ENCODE measurements around the gene MRPL50.

The MRPL50 gene

DNA sequence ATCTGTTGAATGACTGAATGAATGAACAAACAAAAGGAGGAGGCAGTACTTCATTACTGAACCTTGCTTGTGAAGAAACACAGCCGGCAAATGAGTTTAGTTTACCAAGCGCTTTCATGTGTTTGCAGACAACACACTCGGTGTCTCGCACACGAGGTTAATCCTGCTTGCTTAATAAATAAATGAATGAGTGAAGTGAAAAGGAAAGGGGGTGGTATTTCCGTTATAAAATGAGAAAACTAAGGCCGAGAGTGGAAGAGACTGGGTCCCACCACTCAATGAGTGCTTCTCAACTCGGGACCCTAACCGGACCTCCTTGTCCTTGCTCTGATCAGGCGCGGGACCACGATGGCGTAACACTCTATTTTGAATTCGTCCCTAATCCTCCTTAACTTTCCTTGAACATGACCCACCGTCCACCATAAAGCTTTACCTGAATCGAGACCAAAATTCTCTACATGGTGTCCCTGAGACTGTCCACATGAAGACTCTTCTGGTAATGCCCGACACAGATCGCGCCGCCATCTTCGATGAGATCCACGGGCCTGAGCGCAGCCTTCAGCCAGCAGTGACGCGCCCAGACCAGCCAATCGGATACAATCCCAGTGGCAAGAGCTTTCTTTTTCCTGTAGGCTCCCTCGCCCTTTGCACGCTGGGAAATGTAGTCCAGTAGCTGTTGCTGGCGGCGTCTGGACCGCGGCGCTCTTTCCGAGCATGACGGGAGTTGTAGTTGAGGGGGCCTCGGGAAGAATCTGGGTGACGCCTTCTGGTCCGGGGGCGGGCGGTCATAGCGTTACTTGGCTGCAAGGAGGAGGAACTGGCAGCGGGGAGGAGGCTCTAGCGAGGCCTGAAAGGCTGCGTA, at the start of gene MRPL50, which contains the start of gene ZNF189:
Gene MRPL50 (minus strand): TSS at position 551 of the 862 bp plus-strand sequence. CDS start 26 bp downstream, at position 525.
Gene ZNF189 (plus strand): TSS at position 784 of the 862 bp plus-strand sequence. CDS start 306 bp downstream, outside the sequence.
- peak; percentile 88 to 97 (median 93) for DNase-seq (ENCODE audit: low read depth in 3 of 3)

DNA sequence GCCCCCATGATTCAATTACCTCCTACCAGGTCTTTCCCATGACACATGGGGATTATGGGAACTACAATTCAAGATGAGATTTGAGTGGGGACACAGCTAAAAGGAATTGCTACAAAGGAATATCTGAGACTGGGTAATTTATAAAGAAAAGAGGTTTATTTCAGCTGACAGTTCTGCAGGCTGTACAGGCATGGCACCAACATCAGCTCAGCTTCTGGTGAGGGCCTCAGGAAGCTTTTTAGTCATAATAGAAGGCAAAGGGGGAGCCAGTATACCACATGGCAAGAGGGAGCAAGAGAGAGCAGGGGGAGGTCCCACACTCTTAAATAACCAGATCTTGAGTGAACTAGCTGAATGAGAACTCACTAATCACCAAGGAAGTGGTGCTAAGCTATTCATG, 48.3 kb upstream of the MRPL50 start:
- DNase-seq (ENCODE audit: low read depth in 3 of 3), result no peak

DNA sequence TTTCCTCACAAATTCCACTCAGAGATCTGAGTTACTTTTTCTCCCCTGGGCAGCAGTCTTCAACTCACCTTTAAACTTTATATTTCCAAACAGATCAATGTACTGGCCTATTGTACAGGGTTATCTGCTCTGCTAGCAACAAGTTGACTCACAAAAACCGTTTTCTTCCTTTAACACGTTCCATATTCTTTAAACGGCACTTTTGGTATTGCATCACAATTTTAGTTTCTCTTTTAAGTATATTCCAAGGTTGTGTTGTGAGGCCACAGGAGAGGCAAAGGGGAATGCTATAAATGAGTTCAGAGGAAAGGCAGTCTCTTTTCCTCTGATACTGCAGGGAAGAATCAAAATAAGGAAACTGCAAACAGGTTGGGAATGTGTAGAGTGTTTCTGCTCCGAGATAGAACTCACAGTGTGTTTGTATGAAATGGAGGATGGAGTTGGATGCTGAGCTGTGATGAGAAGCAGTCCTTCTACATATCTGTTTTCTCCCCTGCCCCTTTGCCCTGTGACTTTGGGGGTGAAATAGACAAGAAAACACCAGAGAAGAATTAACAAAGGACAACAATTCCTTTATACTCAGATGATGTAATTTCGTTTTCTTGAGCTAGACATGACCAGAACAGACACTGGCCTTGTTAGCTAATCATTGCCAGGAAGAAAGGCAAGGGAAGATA, 47.1 kb upstream of the MRPL50 start:
- DNase-seq (ENCODE audit: low read depth in 3 of 3), result no peak

DNA sequence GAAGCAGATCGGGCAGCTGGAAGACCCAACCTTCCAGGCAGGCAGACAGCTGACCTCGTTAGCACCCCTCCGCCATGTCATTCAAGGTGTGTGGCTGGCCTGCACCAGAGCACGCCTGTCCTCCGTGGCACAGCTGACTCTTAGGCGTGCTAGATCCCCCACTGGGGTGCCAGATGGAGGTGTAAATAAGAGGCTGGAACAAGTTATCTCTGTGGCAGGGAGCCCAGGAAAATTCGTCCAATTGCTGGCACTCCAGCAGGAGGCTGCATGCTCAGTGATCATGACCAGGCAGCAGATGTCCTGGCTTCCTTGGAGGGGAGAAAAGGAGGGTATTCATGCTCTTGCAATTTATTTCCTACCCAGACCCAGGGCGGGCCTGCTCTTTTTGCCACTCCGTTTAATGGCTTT, 45.0 kb upstream of the MRPL50 start:
- DNase-seq (ENCODE audit: low read depth in 3 of 3), result no peak

DNA sequence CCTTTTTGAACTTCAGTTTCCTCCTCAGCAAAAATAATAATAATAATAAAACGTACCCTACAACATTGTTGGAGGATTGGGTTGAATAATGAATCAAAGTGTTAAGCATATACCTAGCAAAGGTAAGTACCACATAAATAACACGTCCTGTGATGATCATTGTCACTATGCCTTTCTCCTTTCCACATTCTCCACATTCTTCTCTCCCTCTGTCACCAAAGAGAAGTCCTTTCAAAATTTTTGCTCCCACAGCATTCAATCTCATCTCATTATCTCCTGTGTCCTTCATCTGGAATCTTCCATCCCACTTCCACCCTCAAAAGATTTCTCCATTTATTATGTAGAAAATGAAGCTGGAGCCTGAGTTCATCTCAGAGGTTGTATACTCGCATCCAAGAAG, 44.3 kb upstream of the MRPL50 start:
- no peak for DNase-seq (ENCODE audit: low read depth in 3 of 3)

DNA sequence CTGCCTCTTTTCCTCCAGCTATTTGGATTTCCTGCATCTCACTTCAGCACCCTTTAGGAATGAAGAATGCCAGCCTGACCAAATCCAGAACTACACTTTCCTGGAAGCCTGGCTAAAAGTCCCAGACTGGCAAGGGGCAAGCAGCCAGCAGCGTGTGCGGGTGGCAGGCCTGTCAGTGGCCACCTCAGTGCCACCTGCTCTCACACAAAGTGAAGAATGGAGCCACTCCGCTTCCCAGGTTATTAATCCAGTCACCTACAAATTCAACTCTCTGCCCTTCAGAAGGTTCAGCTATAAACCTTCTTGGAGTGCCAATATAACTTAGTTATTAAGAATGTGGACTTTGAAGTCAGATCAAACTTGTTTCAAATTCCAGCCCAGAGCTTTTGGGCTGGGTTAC, 43.9 kb upstream of the MRPL50 start:
- no peak for DNase-seq (ENCODE audit: low read depth in 3 of 3)

DNA sequence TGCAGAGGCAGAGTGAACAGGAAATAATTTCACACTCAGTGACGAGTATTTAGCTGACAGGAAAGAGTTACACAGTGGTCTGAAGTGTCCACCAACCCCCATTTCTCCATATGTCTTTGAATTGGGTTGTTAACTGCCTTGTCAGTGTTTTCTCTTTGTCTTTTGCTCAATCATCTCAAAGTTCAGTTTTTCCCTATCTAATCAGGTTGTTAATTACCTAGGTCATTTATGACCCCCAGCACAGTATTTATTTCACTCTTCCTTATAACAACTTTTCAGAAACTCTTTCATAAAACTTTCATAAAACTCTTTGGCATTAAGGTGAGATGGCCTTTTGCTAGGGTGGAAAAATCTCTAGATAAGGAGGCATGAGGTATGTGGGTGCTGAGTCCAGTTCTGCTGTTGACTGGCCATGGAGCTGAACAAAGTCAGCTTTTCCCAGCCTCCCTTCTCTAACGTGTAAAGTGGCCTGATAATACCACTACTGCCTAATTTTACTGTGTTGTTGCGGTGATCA, 42.4 kb upstream of the MRPL50 start:
- DNase-seq (ENCODE audit: low read depth in 3 of 3), result no peak

DNA sequence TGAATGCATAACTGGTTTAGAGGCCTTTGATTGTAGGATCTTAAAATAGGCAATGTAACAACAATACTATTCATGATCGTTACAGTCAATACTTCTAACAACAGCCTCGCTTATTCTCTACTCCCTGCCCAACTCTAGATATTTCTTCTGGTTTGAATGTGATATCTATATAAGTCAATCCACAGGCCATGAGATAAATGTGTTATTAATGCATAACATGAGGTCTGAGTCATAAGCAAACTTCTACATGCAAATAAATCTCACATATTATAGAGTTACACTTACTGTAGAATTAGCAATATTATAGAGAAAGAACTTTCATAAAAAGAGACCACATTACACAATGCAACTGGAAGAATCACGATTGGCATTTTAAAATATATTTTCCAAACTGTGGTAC, 40.1 kb upstream of the MRPL50 start:
- no peak for DNase-seq (ENCODE audit: low read depth in 3 of 3)

DNA sequence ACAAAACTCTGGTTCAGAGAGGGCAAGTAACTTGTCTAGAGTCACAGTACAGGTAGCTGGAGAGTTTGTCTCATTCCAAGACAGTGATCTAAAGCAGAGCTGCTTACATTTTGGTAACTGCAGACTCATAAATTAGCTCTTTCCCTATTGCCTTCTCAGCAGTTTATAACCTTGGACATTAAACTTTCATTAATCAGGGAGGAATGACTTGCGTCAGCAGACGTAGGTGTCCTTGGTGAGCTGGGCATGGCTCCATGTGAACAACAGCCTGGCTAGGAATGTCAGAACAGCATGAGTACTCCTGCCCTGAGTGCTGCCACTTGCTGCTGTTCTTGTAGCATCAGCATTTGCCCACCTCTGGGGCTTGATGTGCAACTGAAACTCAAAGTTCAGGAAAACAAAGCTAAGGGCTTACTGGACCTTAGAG, 39.4 kb upstream of the MRPL50 start:
- no peak for DNase-seq (ENCODE audit: low read depth in 3 of 3)

DNA sequence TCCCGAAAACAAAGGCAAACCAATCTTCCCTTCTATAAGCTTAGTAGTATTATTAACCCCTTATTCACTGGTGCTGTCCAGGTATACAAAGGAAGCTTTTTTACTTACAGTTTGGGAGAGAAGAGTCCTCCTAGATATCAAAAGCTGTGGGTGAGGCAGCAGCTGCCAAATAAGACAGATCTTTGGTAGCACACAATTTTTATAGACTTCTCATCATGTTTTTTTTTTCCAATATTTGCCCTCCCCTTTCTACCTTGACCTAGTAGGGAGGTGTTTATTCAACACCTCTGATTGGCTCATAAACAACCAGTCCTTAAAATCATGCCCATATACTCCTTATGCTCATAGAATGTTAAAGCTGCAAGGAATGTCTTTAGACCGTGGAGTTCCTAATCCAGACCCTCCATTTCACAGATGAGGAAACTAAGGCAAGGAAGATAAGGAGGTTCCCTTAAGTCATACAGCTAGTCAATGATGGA, 37.2 kb upstream of the MRPL50 start, which contains the start of gene ALDOB:
Gene ALDOB (minus strand): TSS at position 174 of the 479 bp plus-strand sequence. CDS start 4,887 bp downstream, outside the sequence.
- no peak for DNase-seq (ENCODE audit: low read depth in 3 of 3)

DNA sequence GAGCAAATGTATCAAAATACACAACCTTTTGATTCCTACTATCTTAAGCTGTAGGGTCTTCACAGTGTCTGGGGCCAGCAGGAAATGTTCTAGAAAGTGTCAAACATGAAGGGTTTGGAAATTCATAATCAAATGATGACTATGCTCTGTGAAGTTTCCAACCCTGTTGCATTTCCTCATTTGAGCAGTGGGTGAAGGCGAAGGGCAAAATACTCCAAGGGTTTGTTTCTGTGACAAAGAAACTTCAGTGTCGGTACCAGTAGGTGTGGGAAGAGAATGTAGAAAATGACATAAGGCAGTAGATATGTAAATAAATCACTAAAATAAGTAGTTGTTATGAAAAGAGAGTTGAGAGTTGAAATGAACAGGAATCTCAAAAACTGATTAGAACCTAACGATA, 36.6 kb upstream of the MRPL50 start:
- no peak for DNase-seq (ENCODE audit: low read depth in 3 of 3)

DNA sequence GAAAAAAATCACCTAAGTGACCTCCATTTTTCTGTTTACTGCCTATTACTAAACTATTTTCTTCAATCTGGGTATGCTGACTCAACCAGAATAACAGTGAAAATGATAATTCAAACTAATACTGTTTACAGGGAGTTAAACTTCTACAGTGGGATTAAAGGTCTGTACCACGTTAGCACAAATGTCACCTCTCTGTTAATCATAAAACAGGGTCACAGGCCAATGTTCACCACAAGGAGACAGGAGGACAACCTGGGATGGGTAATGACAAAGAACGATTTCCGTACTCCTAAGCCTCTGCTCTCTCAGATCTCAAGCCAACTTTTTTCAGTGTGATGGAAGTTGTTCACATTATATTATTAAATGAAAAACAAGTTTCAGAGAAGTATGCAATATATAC, 34.8 kb upstream of the MRPL50 start:
- no peak for DNase-seq (ENCODE audit: low read depth in 3 of 3)

DNA sequence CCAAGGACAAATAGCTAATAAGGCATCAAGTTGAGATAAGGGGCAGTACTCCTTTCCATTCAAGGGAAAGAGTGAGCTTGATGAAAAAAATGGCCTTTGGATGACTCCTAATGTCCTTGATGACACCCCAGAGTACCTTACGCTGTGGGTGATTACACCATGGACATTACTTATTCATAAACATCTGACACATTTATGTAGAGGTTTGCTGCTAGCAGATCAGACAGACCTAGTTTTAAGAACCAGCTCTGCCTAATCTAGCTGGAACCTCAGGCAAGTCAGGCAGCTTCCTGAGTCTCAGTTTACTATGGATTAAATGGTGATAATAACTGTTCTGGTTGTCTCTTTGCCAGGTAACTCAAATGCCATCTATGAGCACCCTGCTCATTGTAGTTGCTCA, 34.3 kb upstream of the MRPL50 start:
- DNase-seq (ENCODE audit: low read depth in 3 of 3), result no peak

DNA sequence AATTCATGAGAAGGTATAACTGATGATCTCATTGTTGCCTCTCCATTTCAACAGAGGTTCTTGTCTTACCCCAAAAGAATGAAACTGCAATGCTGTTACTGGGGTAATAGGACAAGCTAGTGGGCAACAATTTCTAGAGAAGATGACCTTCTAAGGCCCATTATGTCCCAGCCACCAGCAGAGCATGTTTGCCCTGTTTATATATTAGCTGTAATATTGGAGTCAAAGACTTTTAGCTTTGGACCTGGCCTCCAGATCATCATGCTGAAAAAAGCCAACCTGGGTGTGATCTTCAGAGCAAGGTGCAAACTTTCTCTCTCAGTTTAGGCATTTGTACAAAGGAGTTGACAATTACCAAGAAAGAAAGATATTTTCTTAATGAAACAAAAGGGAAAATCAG, 33.8 kb upstream of the MRPL50 start:
- no peak for DNase-seq (ENCODE audit: low read depth in 3 of 3)

DNA sequence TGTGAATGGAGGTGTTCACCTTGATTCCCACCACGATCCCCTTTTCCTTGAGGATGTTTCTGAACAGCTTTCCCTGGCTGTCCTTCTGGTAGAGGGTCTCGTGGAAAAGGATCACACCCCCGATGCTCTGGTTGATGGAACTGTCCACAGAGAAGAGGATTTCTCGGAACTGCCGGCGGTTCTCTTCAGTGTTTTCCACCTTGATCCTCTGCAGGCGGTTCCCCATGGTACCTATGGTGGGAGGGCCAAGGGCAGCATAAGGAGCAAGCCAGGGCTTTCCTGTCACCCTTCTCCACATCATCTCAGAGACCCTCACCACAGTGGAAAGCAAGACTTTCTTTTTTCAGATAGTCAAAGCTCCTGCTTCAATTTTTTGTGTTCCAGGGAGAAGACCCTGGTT, 31.3 kb upstream of the MRPL50 start:
- DNase-seq (ENCODE audit: low read depth in 3 of 3), result no peak

DNA sequence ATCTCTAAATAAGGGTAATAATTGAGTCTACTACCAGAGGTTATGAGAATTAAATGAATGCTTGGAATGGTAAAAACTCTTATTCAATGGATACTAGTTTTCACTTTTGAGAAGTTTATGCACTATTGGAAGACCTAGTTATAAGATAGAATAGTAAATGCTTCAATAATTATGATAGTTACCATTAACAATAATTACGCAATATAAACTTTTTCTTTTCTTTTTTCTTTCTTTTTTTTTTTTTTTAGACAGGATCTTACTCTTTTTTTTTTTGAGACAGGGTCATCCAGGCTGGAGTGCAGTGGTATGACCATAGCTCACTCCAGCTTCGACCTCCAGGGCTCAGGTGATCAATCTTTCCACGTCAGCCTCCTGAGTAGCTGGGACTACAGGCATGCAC, 30.5 kb upstream of the MRPL50 start:
- no peak for DNase-seq (ENCODE audit: low read depth in 3 of 3)

DNA sequence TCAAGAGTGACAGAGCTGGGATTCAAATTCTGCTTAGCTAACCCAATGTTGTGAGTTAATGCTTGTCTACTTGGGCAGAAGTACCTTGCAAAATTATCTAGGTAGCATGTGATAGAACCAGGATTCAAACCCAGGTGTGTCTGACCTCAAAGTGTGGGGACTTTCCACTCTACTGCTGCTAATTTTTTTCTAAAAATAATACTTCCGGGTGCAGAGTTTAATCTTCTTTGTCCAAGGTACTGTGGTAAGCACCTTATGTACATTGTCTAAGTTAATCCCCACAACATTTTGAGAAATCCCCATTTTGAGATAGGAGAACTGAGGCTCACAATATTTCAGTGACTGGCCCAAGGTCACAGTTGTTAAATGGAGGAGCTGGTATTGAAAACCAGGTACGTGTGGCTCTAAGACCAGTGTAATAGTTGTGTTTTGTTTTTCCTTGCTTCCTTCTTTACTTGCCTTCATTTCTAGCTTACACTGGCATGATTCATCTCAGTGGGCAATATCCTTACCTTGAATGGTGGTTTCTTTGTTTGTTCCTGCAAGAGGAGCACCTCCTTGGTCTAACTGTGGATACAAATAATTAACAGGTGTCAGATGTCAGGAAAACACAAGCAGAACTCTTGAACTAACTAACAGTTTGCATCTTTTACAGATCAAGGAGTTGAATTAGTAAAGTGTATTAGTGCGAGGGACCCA, 29.7 kb upstream of the MRPL50 start:
- no peak for DNase-seq (ENCODE audit: low read depth in 3 of 3)

DNA sequence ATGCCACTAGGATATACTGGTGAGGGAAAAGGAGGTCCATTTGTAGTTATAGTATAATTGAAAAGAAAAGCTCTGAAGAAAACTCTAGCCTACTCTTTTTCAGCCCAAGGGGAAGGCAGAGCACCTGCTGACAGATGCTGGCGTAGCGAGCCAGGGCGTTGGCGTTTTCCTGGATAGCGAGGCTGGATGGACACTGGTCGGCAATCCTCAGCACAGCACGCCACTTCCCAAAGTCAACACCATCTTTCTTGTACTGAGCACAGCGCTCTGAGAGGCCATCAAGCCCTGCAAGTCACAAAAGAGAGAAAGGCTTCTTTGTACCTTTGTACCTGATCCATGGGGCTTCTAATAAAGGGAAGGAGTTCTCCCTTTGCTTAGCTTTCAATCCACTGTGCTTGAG, 28.9 kb upstream of the MRPL50 start:
- DNase-seq (ENCODE audit: low read depth in 3 of 3), result no peak

DNA sequence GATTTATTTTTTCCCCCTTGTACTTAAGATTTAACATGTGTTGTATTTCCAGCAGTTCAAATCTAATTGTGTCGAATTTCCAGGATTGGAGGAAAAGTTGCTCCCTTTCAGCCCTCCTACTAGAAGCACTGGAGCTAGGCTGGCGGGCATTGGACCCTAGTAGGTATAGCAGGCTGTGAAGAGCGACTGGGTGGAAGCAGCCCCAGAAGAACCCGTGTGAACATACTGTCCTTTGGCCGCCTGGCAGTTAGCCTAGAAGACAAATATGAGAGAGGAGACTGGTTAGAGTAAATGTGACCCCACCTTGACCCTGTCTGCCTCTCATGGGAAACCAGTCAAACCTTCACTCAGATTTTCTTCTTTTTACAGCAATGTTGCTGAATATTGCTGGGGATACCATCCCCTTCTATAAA, 23.2 kb upstream of the MRPL50 start:
- DNase-seq (ENCODE audit: low read depth in 3 of 3), result no peak

DNA sequence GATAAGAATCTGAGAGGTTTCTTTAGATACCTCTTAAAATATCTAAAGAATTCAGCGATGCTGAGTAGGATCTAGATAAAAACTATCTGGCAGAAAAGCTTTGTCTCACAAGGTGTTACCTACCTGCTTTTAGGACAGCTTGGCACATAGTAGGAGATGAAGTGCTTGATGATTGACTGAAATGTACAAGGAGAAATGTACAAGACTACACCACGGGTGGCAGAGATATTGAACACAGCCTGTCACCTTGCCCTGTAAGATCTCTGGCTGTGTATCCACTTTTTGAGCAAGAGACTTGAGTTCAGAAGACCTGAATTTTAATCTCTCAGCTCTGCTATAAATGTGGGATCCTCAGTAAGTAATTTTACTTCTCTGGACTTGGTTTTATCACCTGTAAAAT, 21.4 kb upstream of the MRPL50 start:
- DNase-seq (ENCODE audit: low read depth in 3 of 3), result no peak

DNA sequence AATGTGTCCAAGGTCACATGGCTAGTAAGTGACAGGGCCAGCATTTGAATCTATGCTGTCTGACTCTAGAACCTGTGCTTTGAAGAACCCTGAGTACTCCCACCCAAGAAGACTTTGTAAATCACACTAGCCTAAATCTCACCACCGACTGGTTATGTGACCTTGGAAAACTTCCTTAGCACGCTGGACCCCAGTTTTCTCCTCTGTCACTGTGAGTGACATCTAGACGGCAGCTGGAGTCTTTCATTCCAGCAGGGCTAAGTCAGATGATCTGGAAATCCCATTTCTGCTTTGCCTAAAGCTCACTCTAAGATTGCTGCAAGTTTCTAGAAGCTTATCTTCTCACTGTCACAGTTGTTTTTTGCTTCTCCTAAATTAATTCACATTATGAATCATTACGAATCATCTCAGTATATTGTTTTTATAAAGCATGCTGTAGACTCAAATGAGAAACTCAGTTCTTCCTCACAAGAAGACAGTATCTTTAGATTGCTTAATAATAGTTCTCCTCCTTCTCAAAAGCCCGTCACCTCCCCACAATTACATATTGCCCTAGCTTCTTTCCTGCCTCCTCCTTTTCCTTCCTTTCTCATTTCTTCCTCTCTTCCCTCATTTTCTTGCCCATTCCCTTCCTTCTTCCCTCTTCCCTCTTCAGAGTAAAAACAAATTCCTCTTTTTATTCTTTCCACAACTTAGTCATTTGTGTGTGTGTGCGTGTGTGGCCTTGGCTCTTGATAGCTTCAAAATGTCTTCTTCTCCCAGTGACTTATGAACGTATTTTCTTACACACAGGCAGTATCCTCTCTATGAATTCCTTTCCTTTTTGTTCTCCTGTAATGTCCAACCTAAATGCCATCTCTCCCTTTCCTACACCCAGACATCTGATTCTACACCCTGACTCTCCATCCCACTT, 20.4 kb upstream of the MRPL50 start:
- DNase-seq (ENCODE audit: low read depth in 3 of 3), result no peak

Measured in stimulated activated CD4-positive, alpha-beta T cell treated with anti-CD3 and anti-CD28 coated beads, TNF-alpha, amount 100 ng/mL, for 24 hours (primary cell).